Umbilical cord (tissue), 2 donors: ENCODE data around the gene FBXL4. TPM values are rescaled to one million over a fixed set of nuclear protein-coding genes. Genes with fewer than 3 reads are reported as not detected.

Experiments used
- DNase-seq: peaks from one replicate; pipeline ENCODE4 v3.0.0-alpha.2; 2015; ENCODE audit warnings: low spot score
- total RNA-seq: library from RNA; depleted of rRNA; stranded (reverse); fragments of >200 nt; gene quantifications from one replicate; pipeline ENCODE4 v1.2.3, GENCODE V29; 2014; ENCODE audit warnings: low replicate concordance; ENCODE audit not compliant: insufficient read depth

FBXL4 gene
- total RNA-seq, 1 donor from 2014 or later = 19.7 TPM

DNA sequence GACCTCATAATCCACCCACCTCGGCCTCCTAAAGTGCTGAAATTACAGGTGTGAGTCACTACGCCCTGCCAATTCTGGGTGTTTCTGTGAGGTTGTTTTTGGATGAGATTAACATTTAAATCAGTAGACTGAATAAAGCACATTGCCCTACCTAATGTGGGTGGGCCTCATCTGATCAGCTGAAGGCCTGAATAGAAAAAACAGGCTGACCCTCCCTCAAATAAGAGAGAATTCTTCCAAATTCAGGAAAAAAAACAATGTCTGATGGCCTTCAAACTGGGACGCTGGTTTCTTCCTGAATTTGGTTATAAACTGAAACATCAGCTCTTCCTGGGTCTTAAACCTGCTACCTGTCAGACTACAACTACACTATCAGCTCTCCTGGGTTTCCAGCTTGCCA, 62.4 kb downstream of the FBXL4 start:
- DNase-seq = no peak

GRCh38 chr6:98880486-98880885, 67.3 kb downstream of the FBXL4 start:
- DNase-seq = no peak

- DNase-seq = no peak
Observed at GRCh38 chr6:98877250-98877649, 70.5 kb downstream of the FBXL4 start.

GRCh38 chr6:98875375-98875774, 72.4 kb downstream of the FBXL4 start:
- DNase-seq = no peak

GRCh38 chr6:98871821-98872220, 75.9 kb downstream of the FBXL4 start:
- DNase-seq = no peak

DNA sequence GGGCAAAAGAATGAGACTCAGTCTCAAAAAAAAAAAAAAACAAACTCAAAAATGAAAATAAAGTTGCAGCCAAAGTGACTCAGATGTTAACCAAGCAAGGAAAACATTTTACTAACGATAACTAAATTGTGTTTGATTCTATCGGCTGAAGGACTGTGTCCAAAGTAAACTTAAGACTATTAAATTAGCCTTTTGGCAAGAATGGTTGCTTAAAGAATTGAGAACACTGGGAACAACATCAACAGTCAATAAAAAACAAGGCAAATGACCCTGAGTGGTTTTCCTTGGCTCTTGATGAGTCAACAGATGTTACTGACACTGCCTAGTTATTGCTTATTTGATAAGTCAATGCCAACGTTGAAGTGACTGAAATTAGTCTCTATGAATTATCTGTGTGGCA, 76.7 kb downstream of the FBXL4 start:
- no peak for DNase-seq

DNA sequence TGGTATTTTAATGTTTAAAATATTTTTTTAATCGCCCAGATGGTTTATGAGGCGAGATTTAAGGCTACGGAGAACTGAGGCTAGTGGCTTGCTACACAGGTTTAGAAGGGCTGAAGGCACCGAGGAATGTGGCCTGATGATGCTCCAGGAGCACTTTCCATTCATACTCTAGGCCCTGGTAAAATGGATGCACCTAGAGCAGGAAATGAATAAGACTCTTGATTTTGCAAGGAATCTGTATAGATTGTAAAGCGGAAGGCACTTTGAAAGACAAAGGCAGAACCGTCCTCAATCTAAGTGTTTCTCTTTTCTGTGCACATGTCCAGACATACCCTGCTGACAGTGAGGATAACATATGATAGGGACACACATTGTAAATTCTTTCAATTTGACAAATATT, 83.2 kb downstream of the FBXL4 start:
- no peak for DNase-seq

GRCh38 chr6:98848539-98849242, 99.1 kb downstream of the FBXL4 start:
- DNase-seq = no peak

GRCh38 chr6:98847779-98848538, 99.8 kb downstream of the FBXL4 start:
- no peak for DNase-seq

- DNase-seq = peak; percentile 30
Observed at GRCh38 chr6:98847416-98847778, 100.3 kb downstream of the FBXL4 start.

GRCh38 chr6:98846021-98846380, 101.7 kb downstream of the FBXL4 start:
- DNase-seq = no peak

DNA sequence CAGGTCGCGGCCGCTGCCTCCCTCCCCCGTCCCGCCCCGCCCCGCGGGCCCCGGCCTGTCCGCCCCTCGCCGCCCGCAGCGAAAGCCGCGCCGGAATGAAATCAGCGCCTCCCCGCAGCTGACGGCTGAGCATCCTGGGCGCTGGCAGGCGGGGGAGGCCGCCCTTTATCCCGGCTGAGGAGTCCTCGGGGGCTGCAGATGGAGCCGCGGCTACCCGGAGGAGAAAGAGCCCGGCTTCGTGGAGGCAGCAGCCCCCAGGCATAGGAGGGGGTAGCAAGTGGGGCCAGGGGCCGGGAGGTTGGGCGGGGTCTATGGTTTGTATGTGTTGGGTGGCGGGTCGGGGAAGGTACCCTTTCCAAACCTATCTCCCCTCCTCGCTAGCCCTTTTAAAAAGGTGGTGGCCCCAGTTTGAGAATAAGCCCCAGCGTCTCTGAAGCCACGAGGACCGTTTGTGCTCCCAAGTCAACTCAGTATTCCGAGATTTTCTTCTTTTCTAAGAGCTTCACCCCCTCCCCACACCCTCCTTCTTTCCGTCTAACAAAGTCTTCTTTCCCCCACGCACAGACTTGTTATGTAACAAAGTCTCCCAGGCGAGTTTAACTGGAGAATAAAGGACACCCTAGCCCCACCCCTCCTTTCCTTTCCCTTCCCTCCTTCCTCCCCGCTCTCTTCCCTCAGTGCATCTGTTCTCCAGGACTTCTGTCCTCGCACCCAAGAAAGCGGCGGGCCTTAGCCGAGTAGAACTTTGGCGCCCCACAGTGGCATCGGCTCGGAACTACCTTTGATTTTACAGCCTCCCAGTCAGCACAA, 102.3 kb downstream of the FBXL4 start:
- DNase-seq = peak; percentile 85

DNA sequence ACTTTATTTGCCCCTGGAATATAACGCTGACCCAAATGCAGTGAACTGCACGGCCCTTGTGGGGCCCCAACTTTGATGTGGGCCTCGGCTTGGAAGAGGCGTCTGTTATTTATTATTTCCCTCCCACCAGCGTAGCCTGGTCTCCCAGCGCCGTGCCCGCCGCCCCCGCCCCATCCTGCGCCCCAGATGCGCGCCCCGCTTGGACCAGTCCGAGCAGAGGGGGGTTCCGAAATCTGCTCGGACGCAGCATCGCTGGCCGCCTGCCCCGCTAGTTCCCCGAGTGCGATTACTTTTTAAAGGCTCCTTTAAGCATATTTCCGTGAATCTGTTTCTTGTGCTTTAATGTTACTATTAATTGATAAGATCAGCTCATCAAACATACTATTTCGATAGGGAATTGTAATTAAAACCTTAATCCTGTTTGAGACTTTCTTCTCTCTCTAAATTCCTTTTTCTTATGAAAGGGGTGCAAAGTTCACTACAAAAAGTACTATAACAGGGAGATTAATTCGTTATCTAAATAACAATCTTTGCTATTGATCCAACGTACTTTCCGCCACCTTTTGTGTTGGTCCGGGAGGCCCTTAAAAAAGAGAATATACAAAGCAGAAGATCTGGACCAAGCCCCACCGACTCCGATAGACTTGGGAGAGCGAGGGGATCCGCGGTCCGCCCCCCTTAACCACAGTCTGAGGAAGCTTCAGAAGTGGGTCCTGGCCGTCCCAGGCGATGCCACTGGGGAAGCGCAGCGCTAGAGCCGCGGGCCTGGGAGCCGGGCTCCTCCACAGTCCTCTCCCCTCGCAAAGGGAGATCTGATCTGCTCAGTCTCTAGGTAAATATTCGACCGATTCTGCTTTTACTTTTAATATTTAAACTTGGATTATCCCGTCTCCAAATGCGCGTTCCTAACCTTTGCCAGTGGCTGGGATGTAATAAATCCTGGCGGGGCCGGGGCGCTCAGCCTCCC, 103.2 kb downstream of the FBXL4 start:
- DNase-seq = no peak

- no peak for DNase-seq
Observed at GRCh38 chr6:98843271-98844243, 104.2 kb downstream of the FBXL4 start.

- DNase-seq = no peak
Observed at GRCh38 chr6:98842342-98843180, 105.2 kb downstream of the FBXL4 start.

GRCh38 chr6:98841621-98842341, 106.0 kb downstream of the FBXL4 start:
- DNase-seq = no peak

DNA sequence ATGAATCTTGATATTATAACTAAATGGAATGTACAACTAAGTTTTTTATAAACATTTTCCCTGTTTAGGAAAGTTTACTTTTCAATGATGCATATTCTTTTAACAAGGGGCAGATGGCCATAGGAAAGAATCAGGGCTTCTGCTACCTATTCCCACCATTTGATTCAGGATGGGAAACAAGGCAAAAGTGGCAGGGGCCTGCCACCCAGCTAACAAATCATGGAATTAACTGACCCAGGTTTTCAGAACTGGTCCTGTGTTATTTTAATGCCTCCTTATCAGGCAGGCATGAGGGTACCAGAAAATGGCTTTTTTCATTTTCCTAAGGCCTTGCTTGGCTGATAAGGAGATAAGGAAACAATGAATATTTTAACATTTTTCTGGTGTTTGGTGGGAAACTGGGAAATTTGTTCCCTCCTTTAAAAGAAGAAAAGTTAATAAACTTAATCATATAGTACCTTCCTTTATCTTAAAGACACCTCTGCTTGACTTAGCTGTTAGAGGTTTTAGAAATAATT, 106.7 kb downstream of the FBXL4 start:
- DNase-seq = no peak

DNA sequence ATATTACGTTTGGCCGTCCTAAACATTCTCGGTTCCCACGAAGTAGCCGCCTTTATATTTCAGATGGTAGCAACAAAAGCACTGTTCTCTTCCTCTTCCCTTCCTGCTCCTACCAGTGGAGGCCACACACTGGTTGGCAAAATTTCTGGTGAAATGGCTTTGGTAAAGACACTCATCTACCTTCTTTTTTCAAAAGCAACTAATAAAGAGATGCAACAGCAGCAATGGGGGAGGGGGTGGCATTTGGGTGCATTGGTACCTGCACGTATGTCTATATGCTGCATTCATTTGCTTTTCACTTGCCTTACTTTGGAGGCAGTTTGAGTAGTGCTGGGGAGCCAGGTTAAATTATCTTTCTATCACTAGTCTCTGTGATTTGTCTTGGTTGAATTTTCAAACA, 107.4 kb downstream of the FBXL4 start:
- no peak for DNase-seq
